ENCODE results near the gene CMSS1.

CMSS1 gene

GRCh38 chr3:100030346-100030745, 212.7 kb downstream of the CMSS1 start:
- H3K4me3 ChIP-seq (ENCODE audit: low read depth, low read length) = no peak overlapping the region
- DNase-seq (ENCODE audit: low read depth, low spot score) = no peak
- no peak for TF ChIP-seq CTCF (IDR thresholded peaks at IDR 0.05; ENCODE audit: insufficient read depth, low read length, missing control alignments)
- CTCF ChIA-PET = interaction anchor here (0.9 to 3.1 kb wide), 5 partner anchors 10 to 199 kb away, joined by 3 to 12 read pairs (median 3); no protein-coding TSS in a partner anchor
- POLR2A ChIA-PET = no interaction called here

GRCh38 chr3:100030914-100031425, 213.3 kb downstream of the CMSS1 start:
- no peak for TF ChIP-seq CTCF (IDR thresholded peaks at IDR 0.05; ENCODE audit: insufficient read depth, low read length, missing control alignments)
- no peak for DNase-seq (ENCODE audit: low read depth, low spot score)
- ChIA-PET CTCF (interaction anchor here (1.1 to 3.1 kb wide), 3 partner anchors 10 to 187 kb away, joined by 3 to 12 read pairs (median 3); no protein-coding TSS in a partner anchor), POLR2A (no interaction called here)
- H3K4me3 ChIP-seq (ENCODE audit: low read depth, low read length) = no peak overlapping the region

GRCh38 chr3:100032243-100032642, 214.6 kb downstream of the CMSS1 start:
- ChIA-PET POLR2A (interaction anchor here (0.8 to 1.0 kb wide), 2 partner anchors 14 to 94 kb away, joined by 3 read pairs; no protein-coding TSS in a partner anchor), CTCF (interaction anchor here (0.9 to 1.6 kb wide), 6 partner anchors 9 to 201 kb away, joined by 3 to 4 read pairs (median 3); no protein-coding TSS in a partner anchor)
- DNase-seq (ENCODE audit: low read depth, low spot score) = peak; percentile 63
- no peak for TF ChIP-seq CTCF (IDR thresholded peaks at IDR 0.05; ENCODE audit: insufficient read depth, low read length, missing control alignments)
- H3K4me3 ChIP-seq (ENCODE audit: low read depth, low read length) = no peak overlapping the region

- no peak for TF ChIP-seq CTCF (IDR thresholded peaks at IDR 0.05; ENCODE audit: insufficient read depth, low read length, missing control alignments)
- DNase-seq (ENCODE audit: low read depth, low spot score) = peak; percentile 82
- ChIA-PET CTCF (interaction anchor here (0.9 to 1.6 kb wide), 2 partner anchors 17 to 199 kb away, joined by 3 to 4 read pairs; no protein-coding TSS in a partner anchor), POLR2A (interaction anchor here (0.9 to 1.2 kb wide), 2 partner anchors 187 to 236 kb away, joined by 3 to 4 read pairs; no protein-coding TSS in a partner anchor)
- H3K4me3 ChIP-seq (ENCODE audit: low read depth, low read length) = no peak overlapping the region
These were observed 215.5 kb downstream of the CMSS1 start for GRCh38 chr3:100033184-100033583.

GRCh38 chr3:100033903-100034471, 216.3 kb downstream of the CMSS1 start:
- CTCF ChIA-PET = interaction anchor here (0.6 kb wide), 1 partner anchor 8 kb away, joined by 3 read pairs; no protein-coding TSS in a partner anchor
- no peak overlapping the region for H3K4me3 ChIP-seq (ENCODE audit: low read depth, low read length)
- POLR2A ChIA-PET = interaction anchor here (0.9 to 1.2 kb wide), 2 partner anchors 188 to 235 kb away, joined by 3 to 4 read pairs; no protein-coding TSS in a partner anchor
- TF ChIP-seq CTCF (IDR thresholded peaks at IDR 0.05; ENCODE audit: insufficient read depth, low read length, missing control alignments) = no peak
- DNase-seq (ENCODE audit: low read depth, low spot score) = no peak

- POLR2A ChIA-PET = no interaction called here
- no peak overlapping the region for H3K4me3 ChIP-seq (ENCODE audit: low read depth, low read length)
- CTCF ChIA-PET = interaction anchor here (0.9 kb wide), 1 partner anchor 18 kb away, joined by 3 read pairs; no protein-coding TSS in a partner anchor
- TF ChIP-seq CTCF (IDR thresholded peaks at IDR 0.05; ENCODE audit: insufficient read depth, low read length, missing control alignments) = no peak
- no peak for DNase-seq (ENCODE audit: low read depth, low spot score)
These were observed 221.4 kb downstream of the CMSS1 start for GRCh38 chr3:100039075-100039474.
